HUES48 (cell line): ENCODE results near the gene MNX1.
A peak's percentile ranks its signal among the peaks of the same experiment; 100 is the strongest.

Experiments used
- H3K27ac ChIP-seq: one replicate; pipeline ENCODE4 v1.7.0; 2013; ENCODE audit warnings: low read depth, low read length, inconsistent platforms
- H3K27me3 ChIP-seq: 2 replicates; pipeline ENCODE4 v1.6.1; 2013; ENCODE audit warnings: mild to moderate bottlenecking, low read length; ENCODE audit not compliant: control insufficient read depth, insufficient read depth
- H3K36me3 ChIP-seq: 2 replicates; pipeline ENCODE4 v1.6.1; 2013; ENCODE audit warnings: low read length; ENCODE audit not compliant: control insufficient read depth, insufficient read depth
- H3K4me1 ChIP-seq: 2 replicates; pipeline ENCODE4 v1.6.1; 2013; ENCODE audit warnings: mild to moderate bottlenecking, low read length; ENCODE audit not compliant: control insufficient read depth, insufficient read depth
- H3K4me3 ChIP-seq: 2 replicates; pipeline ENCODE4 v1.5.1; 2013; ENCODE audit warnings: mild to moderate bottlenecking, low read depth, low read length
- H3K9ac ChIP-seq: 2 replicates; pipeline ENCODE4 v1.6.1; 2013; ENCODE audit warnings: mild to moderate bottlenecking, low read depth, low read length, moderate library complexity
- H3K9me3 ChIP-seq: 2 replicates; pipeline ENCODE4 v1.6.1; 2013; ENCODE audit warnings: low read length; ENCODE audit not compliant: control insufficient read depth, insufficient read depth

Gene MNX1

GRCh38 chr7:157020514-157021070 lies 10.1 kb upstream of the MNX1 start:
- Histone ChIP-seq H3K9ac (no peak overlapping the region), H3K4me1 (peaks cover 33% of the 10 kb centered on the region), H3K9me3 (no peaks in the 10 kb centered on the region), H3K27ac (no peak overlapping the region), H3K36me3 (no peaks in the 10 kb centered on the region), H3K27me3 (peaks cover 100% of the 10 kb centered on the region), H3K4me3 (no peak overlapping the region)

- H3K9me3 ChIP-seq = no peaks in the 10 kb centered on the region
- H3K4me1 ChIP-seq = peaks cover 37% of the 10 kb centered on the region
- no peak overlapping the region for H3K27ac ChIP-seq
- H3K4me3 ChIP-seq = no peak overlapping the region
- no peaks in the 10 kb centered on the region for H3K36me3 ChIP-seq
- peaks cover 100% of the 10 kb centered on the region for H3K27me3 ChIP-seq
- no peak overlapping the region for H3K9ac ChIP-seq
Measured at GRCh38 chr7:157019718-157020451, 9.4 kb upstream of the MNX1 start.

- Histone ChIP-seq H3K9me3 (no peaks in the 10 kb centered on the region), H3K27ac (no peak overlapping the region), H3K4me1 (peaks cover 45% of the 10 kb centered on the region), H3K9ac (no peak overlapping the region), H3K4me3 (peak overlapping the region; percentile 38; the same call in 1 of the 2 replicates), H3K27me3 (peaks cover 100% of the 10 kb centered on the region), H3K36me3 (no peaks in the 10 kb centered on the region)
Measured at GRCh38 chr7:157018997-157019608, 8.6 kb upstream of the MNX1 start.

- Histone ChIP-seq H3K9me3 (no peaks in the 10 kb centered on the region), H3K4me1 (peaks cover 51% of the 10 kb centered on the region), H3K9ac (no peak overlapping the region), H3K27ac (no peak overlapping the region), H3K27me3 (peaks cover 100% of the 10 kb centered on the region), H3K4me3 (no peak overlapping the region), H3K36me3 (no peaks in the 10 kb centered on the region)
Measured at GRCh38 chr7:157018328-157018996, 8.0 kb upstream of the MNX1 start.

GRCh38 chr7:157017603-157018327 lies 7.3 kb upstream of the MNX1 start:
- Histone ChIP-seq H3K4me1 (peaks cover 51% of the 10 kb centered on the region), H3K27ac (no peak overlapping the region), H3K27me3 (peaks cover 100% of the 10 kb centered on the region), H3K9ac (no peak overlapping the region), H3K36me3 (no peaks in the 10 kb centered on the region), H3K9me3 (no peaks in the 10 kb centered on the region), H3K4me3 (no peak overlapping the region; the same call in 1 of the 2 replicates)

GRCh38 chr7:157017149-157017548 lies 6.7 kb upstream of the MNX1 start:
- H3K27ac ChIP-seq = no peak overlapping the region
- H3K9ac ChIP-seq = no peak overlapping the region
- no peaks in the 10 kb centered on the region for H3K36me3 ChIP-seq
- peaks cover 100% of the 10 kb centered on the region for H3K27me3 ChIP-seq
- H3K4me1 ChIP-seq = peaks cover 46% of the 10 kb centered on the region
- no peak overlapping the region for H3K4me3 ChIP-seq
- no peaks in the 10 kb centered on the region for H3K9me3 ChIP-seq

GRCh38 chr7:157016352-157017041 lies 6.0 kb upstream of the MNX1 start:
- peaks cover 51% of the 10 kb centered on the region for H3K4me1 ChIP-seq
- H3K27me3 ChIP-seq = peaks cover 100% of the 10 kb centered on the region
- no peak overlapping the region for H3K9ac ChIP-seq
- no peaks in the 10 kb centered on the region for H3K36me3 ChIP-seq
- no peak overlapping the region for H3K4me3 ChIP-seq
- H3K27ac ChIP-seq = no peak overlapping the region
- H3K9me3 ChIP-seq = no peaks in the 10 kb centered on the region

- Histone ChIP-seq H3K36me3 (no peaks in the 10 kb centered on the region), H3K4me3 (no peak overlapping the region), H3K9ac (no peak overlapping the region), H3K27me3 (peaks cover 100% of the 10 kb centered on the region), H3K4me1 (peaks cover 54% of the 10 kb centered on the region), H3K9me3 (no peaks in the 10 kb centered on the region), H3K27ac (no peak overlapping the region)
Measured at GRCh38 chr7:157016024-157016351, 5.5 kb upstream of the MNX1 start.

GRCh38 chr7:157014635-157015555 lies 4.4 kb upstream of the MNX1 start:
- Histone ChIP-seq H3K27me3 (peaks cover 100% of the 10 kb centered on the region), H3K4me1 (peaks cover 52% of the 10 kb centered on the region), H3K4me3 (no peak overlapping the region), H3K9ac (no peak overlapping the region), H3K36me3 (no peaks in the 10 kb centered on the region), H3K27ac (no peak overlapping the region), H3K9me3 (no peaks in the 10 kb centered on the region)
